HEK293T (cell line): Measurements from ENCODE around the gene GCM1.

Experiments used
- FOXM1 ChIP-seq: fragments of 450-650 bp; IDR thresholded peaks from 2 replicates; pipeline ENCODE4 v1.6.1; 2017; ENCODE audit warnings: mild to moderate bottlenecking, borderline replicate concordance
- HDGF ChIP-seq: fragments of 450-650 bp; IDR thresholded peaks from 2 replicates; pipeline ENCODE4 v1.6.1; 2017; ENCODE audit warnings: antibody characterized with exemption, borderline replicate concordance
- NFRKB ChIP-seq: fragments of 450-650 bp; IDR thresholded peaks from 2 replicates; pipeline ENCODE4 v1.6.1; 2016; ENCODE audit warnings: mild to moderate bottlenecking, moderate library complexity
- SP1 ChIP-seq: fragments of 450-650 bp; IDR thresholded peaks from 2 replicates; pipeline ENCODE4 v1.6.1; 2017

GRCh38 chr6:53103993-53104675 is 44.5 kb downstream of the GCM1 start:
- TF ChIP-seq SP1 (no peak), NFRKB (no peak), FOXM1 (no peak), HDGF (no peak)
